AG09309 (cell line): ENCODE data around the gene TNS1.

Experiments used
- DNase-seq: peaks from one replicate; pipeline ENCODE4 v3.0.0-alpha.2; 2010; ENCODE audit warnings: low read depth
- H3K4me3 ChIP-seq: 2 replicates; pipeline ENCODE4 v1.5.1; 2011; ENCODE audit warnings: mild to moderate bottlenecking, low read depth, low read length, moderate library complexity; ENCODE audit not compliant: control insufficient read depth
- TF ChIP-seq, protein P1 (sequence below): IDR thresholded peaks from 2 replicates; pipeline ENCODE4 v1.5.1; 2011; ENCODE audit warnings: mild to moderate bottlenecking, low read depth, low read length, inconsistent platforms; ENCODE audit not compliant: insufficient read depth, control insufficient read depth; ENCODE audit errors: missing control alignments

TNS1 gene

DNA sequence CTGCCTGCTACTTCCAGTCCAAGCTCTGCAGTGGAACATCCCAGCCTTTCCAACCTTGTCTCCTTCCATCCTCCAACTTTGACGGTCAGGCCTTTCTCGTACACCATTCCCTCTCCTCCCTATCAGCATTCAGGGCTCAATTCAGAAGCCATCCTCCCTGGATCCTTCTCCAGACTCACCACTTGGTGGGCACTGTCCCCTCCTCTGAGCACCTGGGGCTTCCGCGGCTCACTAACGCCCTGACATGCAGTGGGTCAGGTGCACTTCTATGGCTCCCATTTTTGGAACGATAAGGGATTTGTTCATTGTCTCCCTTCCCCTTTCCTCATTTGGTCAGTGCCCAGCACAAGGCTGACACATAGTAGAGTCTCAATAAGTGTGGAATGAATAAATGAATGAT, 56.7 kb downstream of the TNS1 start:
- no peak for DNase-seq
- TF ChIP-seq, protein P1, sequence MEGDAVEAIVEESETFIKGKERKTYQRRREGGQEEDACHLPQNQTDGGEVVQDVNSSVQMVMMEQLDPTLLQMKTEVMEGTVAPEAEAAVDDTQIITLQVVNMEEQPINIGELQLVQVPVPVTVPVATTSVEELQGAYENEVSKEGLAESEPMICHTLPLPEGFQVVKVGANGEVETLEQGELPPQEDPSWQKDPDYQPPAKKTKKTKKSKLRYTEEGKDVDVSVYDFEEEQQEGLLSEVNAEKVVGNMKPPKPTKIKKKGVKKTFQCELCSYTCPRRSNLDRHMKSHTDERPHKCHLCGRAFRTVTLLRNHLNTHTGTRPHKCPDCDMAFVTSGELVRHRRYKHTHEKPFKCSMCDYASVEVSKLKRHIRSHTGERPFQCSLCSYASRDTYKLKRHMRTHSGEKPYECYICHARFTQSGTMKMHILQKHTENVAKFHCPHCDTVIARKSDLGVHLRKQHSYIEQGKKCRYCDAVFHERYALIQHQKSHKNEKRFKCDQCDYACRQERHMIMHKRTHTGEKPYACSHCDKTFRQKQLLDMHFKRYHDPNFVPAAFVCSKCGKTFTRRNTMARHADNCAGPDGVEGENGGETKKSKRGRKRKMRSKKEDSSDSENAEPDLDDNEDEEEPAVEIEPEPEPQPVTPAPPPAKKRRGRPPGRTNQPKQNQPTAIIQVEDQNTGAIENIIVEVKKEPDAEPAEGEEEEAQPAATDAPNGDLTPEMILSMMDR, result no peak
- no peak overlapping the region for H3K4me3 ChIP-seq

DNA sequence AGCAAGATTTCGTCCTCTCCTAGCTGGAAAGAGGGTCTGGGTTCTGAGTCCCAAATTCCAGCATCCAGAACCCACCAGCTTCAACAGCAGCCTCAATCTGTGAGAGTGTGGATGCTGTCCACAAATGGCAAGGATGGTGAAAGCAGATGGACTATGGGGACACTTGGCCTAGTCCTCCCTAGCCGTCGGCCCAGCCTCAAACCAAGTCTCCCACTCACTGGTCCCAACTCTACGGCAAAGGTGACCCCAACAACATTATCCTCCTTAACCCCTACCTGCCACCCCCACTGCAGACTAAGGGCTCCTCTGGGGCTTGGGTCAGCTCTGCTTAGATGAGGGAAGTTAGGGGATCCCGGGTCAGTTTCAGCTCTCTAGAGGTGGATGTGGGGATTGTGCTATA, 57.3 kb downstream of the TNS1 start:
- no peak overlapping the region for H3K4me3 ChIP-seq
- TF ChIP-seq, protein P1, result no peak
- no peak for DNase-seq

DNA sequence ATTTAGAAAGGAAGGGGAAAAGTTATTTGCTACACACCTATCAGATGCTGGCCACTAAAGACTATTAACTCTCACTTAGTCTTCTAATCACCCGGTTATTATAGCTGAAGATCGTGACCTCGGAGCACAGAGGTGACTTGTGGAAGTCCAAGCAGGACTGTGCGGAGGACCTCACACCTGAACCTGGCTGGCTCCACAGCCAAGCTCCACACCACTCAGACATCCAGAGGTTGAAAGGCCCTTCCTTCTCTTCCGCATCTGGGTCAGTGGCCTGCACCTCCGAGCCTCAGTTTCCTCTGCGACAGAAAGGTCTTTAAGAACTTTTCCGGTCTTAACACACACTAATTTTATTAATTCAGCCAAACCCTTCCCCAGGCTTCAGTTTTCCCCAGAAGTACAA, 57.9 kb downstream of the TNS1 start:
- TF ChIP-seq, protein P1, result no peak
- H3K4me3 ChIP-seq, result no peak overlapping the region
- no peak for DNase-seq

DNA sequence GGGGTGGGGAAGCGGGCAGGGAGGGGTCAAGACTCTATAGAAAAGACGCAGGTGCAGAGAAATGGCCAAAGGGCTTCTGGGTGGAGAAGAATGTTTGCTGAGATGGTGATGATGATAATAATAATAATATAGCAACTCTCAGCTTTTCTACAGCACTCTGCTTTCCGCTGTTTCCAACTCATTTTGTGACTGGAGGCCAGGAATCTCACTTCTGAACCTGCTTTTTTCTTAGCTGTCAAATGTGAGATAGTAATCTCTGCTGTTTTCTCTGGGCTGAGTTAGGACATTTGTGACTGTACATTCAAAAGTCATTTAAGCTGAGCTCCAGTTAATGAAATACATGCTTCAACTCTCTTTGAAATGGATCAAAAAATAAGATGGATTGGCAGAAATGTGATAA, 58.4 kb downstream of the TNS1 start:
- TF ChIP-seq, protein P1, result no peak
- no peak for DNase-seq
- no peak overlapping the region for H3K4me3 ChIP-seq

DNA sequence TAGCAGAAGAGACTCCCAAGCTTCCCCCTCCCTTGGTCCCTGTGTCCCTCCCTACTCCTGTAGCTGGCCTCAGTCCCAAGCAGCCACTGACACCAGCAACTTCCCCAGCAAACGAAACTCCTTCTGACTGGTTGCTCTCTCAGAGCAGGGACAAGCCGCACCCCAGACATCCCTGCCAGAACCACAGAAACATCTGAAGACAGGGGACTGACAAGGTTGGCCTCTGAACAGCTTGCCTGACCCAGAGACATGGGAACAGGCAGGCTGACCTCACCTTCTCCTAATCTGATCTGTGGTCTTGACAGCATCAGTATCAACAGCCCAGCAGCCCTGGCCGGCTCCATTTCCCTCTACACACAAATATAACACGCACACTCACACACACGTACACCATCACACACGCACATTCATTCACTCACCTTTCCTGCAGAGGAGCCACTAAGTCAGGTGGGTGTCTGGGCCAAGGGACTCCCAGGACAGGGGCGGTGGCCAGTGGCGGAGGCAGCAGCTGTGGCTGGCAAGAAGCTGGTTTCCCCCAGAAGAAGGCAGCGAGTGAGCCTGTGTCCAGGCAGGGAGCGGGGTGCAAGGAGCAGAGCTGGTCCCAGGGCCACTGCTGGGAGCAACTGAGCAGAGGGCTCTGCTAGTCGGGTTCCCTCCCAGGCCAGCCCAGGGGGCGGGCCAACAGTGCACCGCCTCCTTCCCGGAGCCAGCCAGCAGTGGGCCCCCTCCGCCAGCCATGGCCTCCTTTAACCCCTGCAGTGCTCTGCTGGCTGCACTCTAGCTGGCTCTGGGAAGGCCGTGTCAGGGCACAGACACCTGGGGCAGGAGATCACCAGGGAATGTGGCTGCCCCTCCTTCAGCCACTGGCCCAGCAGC, 59.1 kb downstream of the TNS1 start:
- peak overlapping the region; percentile 63 for H3K4me3 ChIP-seq
- DNase-seq, result no peak
- TF ChIP-seq, protein P1, result peak; percentile 42

DNA sequence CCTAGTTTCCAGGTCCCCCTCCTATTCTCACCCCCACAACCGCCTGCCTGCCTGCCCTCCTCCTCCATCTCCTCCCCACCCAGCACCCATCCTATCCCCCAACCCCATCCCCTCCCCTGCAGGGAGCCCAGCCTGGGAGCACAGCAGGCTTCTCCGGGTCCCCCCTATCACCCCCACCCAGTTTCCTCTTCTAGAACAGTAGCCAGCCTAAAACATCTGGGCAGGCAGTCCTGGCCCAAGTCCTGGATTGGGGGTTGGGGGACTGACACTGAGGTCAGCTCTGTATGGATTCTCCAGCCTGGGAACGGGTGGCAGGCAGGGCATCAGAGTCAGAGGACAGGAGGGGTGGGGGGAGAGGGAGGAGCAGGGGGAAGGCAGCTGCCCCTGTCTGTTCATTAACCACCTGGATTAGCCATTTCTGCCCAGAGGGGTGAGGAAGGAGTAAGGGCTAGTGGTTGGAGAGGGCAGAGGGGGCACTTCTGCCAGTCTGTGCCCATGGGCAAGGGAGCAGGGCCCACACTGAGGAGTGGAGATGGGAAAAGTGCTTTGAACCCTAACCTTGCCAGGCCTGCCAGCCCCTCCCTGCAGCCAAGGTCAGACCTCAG, 60.0 kb downstream of the TNS1 start:
- no peak for DNase-seq
- H3K4me3 ChIP-seq, result peak overlapping the region; percentile 63
- TF ChIP-seq, protein P1, result no peak
